Fibroblast of the aortic adventitia (primary cell): ENCODE measurements around the gene TRABD2A. TPM values are rescaled to one million over a fixed set of nuclear protein-coding genes. Genes with fewer than 3 reads are reported as not detected.
"Not testable (repeated sequence)": the region's sequence is repeated elsewhere in the genome, so short reads cannot be mapped to it uniquely, and the experiment has no call there.

Source experiments
- DNase-seq: peaks from one replicate; pipeline ENCODE4 v3.0.0-alpha.2; 2010; ENCODE audit warnings: low read depth
- H3K4me3 ChIP-seq: 2 replicates; pipeline ENCODE4 v1.5.1; 2011; ENCODE audit warnings: low read depth, mild to moderate bottlenecking, control low read depth, low read length, moderate library complexity
- CTCF ChIP-seq: IDR thresholded peaks from 2 replicates; pipeline ENCODE4 v1.5.1; 2011; ENCODE audit warnings: mild to moderate bottlenecking, low read length, control low read depth, inconsistent platforms; ENCODE audit not compliant: insufficient read depth
- total RNA-seq: library from RNA; depleted of rRNA; stranded (reverse); fragments of >200 nt; gene quantifications from 2 replicates; pipeline ENCODE4 v1.2.3, GENCODE V29; 2012; ENCODE audit warnings: low replicate concordance

Gene TRABD2A
- total RNA-seq, 1 donor: 1.6 TPM

- peak; percentile 98 for DNase-seq
- H3K4me3 ChIP-seq: peak overlapping the region; percentile 38
- TF ChIP-seq CTCF: no peak
These were observed 39.1 kb upstream of the TRABD2A start for GRCh38 chr2:84919885-84920580.

- no peak for DNase-seq
- no peak for TF ChIP-seq CTCF
- H3K4me3 ChIP-seq: no peak overlapping the region
These were observed 37.5 kb upstream of the TRABD2A start for GRCh38 chr2:84918430-84918829.

GRCh38 chr2:84917821-84918220 lies 36.9 kb upstream of the TRABD2A start:
- not testable (repeated sequence) for H3K4me3 ChIP-seq, DNase-seq

GRCh38 chr2:84915675-84916074 lies 34.8 kb upstream of the TRABD2A start:
- not testable (repeated sequence) for H3K4me3 ChIP-seq

GRCh38 chr2:84914334-84914733 lies 33.5 kb upstream of the TRABD2A start:
- no peak overlapping the region for H3K4me3 ChIP-seq
- no peak for DNase-seq
- no peak for TF ChIP-seq CTCF

More at GRCh38 chr2:84915675-84916074, 34.8 kb upstream of the TRABD2A start:
- DNase-seq: not testable (repeated sequence)

- DNase-seq: no peak
- no peak for TF ChIP-seq CTCF
- no peak overlapping the region for H3K4me3 ChIP-seq
These were observed 32.1 kb upstream of the TRABD2A start for GRCh38 chr2:84912984-84913383.

- no peak overlapping the region for H3K4me3 ChIP-seq
- DNase-seq: no peak
- TF ChIP-seq CTCF: no peak
These were observed 30.3 kb upstream of the TRABD2A start for GRCh38 chr2:84911135-84911678.
